IPS-11a (cell line): ENCODE data around the gene GLS2.
"Not testable (repeated sequence)": the region's sequence is repeated elsewhere in the genome, so short reads cannot be mapped to it uniquely, and the experiment has no call there.

Experiments
- H3K4me3 ChIP-seq: one replicate; pipeline ENCODE4 v1.5.1; 2013; ENCODE audit warnings: low read depth, low read length, control low read depth

The GLS2 gene

DNA sequence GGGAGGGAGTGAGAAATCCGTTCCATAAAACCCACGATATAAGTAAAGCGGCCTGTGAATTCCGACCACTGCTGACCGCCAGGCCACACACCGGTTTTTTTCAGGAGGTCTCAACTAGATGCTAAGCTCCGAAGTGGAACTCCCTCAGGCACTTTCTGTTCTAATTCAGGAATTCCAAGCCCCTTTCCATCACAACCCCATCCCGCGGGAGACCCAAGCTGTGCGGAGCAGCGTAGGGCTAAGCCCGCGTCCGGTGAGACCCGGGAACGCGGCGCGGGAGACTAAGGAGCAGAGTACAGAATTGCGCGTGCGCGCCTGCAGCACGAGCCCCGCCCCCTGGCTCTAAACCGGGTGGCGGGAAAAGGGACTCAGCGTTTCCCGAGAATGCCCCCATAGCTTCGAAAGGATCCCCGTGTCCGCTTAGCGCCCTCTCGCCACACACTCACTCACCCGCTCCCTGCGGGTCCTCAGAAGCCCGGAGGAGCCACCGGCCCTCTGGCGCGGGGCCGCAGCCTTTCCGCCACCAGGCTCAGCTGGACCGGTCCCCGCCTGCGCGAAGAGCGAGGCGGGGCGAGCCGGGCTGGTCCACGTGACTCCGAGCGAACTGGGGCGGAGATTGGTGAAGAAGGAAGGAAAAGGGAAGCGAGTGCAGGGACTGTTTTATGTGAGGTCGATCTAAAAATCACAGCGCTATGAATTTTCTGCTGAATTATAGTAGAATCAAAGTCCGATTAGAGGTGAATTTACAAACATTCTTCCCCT, 38.9 kb downstream of the GLS2 start, which contains the start of gene TIMELESS:
TIMELESS (minus strand) TSS at position 567 of the 762 bp plus-strand sequence. CDS start 15,256 bp downstream, outside the sequence.
- H3K4me3 ChIP-seq, result peak within 1 kb of the TSS; percentile 69

DNA sequence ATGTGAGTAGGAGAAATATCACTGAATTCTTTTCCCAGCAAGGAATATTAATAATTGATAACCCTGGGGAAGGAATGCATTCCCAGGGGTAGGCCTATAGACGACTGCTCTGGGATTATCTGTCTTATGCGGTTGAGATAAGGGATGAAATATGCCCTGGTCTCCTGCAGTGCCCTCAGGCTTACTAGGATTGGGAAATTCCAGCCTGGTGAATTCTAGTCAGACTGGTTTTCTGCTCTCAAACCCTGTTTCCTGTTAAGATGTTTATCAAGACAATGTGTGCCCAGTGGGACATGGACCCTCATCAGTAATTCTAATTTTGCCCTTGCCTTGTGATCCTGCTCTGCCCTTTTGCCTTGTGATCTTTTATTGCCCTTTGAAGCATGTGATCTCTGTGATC, 44.8 kb downstream of the GLS2 start:
- not testable (repeated sequence) for H3K4me3 ChIP-seq

DNA sequence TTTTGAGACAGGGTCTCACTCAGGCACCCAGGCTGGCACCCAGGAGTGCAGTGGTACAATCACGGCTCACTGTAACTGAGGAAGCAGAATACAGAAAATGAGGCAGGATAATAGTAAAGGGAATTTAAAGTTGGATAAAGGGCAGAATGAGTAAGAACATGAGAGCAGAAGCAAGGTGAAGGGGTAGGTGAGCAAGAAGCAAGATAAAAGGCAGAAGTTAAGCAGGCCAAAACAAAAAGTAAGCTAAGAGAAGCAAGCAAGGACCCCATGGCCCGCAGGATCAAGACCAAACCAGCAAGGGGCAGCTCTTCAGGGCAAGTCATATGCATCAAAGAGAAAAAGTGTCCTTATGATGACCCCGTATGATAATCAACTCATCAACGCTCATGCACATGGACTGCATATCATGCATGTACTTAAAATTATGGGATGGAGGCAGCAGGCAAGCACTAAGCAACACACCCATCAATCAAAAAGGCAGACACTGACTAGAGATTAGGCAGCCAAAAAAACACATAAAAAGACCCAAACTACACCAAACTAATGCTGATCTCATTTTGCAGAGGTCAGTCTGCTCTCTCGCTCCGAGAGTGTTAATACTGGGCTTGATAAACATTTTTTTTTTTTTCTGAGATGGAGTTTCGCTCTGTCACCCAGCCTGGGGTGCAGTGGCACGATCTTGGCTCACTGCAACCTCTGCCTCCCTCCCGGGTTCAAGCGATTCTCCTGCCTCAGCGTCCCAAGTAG, 50.4 kb downstream of the GLS2 start:
- no peak overlapping the region for H3K4me3 ChIP-seq

DNA sequence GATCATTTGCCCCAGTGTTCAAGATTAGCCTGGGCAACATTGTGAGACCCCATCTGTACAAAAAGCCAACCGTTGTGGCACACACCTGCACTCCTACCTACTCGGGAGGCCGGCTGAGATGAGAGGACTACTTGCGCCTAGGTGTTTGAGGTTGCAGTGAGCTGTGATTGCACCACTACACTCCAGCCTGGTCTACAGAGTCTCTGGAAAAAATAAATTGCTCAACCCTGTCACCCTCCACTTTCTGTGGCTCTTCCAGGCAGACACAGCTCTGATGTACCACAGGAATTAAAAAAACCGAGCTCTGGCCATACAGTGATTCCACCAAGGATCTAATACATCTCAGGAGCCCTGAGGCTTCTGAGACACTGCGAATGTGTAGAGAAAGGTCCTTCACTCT, 53.1 kb downstream of the GLS2 start:
- no peak overlapping the region for H3K4me3 ChIP-seq

DNA sequence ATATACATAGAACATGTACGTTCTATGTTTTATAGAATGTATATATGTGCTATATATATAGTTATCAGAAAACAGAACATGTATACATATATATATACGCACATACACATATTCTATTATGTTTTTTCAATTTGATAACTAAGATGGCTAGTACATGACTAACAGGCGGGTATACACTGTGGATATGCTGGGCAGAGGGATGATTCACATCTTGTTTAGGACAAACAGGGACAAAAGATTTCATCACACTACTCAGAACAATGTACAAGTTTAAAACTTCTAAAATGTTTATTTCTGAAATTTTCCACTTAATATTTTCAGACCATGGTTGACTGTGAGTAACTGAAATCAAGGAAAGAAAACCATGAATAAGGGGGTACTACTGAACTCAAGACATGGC, 56.1 kb downstream of the GLS2 start:
- no peak overlapping the region for H3K4me3 ChIP-seq

DNA sequence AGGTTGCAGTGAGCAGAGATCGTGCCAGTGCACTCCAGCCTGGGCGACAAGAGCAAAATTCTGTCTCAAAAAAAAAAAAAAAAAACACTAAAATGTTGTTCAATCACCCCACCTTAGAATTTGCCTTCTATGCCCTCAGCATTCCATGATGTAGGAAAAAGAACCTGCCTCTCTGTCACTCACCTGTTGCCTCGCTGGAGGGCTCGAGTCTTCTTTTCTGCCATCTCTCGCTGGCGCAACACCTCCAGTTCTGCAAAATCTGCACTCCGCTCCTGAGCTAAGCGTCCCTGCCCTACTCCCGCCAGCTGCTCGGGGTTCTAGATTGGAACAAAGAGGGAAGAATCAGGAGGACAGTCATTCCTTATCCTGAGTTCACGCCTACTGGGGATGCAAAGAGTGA, 56.7 kb downstream of the GLS2 start:
- no peak overlapping the region for H3K4me3 ChIP-seq

DNA sequence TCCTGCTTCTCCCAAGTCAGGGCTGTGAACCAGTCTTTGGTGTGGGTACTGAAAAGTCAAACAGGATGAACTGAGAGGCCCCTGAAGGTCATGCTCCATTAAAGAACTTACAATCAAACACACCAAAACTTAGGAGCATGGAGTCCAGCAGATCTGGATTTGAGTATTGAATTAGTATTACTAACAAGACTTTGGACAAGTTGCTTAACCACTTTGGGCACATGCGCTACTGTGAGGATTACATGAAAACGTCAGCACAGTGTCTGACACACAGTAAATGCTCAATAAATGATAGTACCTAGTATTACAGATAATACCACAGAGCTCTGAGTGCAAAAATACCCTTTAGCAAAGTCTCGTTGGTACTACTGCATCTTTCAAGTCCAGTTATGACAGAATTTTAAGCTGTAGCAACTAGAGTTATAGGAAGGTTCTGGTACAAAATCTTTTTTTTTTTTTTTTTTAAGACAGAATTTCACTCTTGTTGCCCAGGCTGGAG, 62.0 kb downstream of the GLS2 start:
- H3K4me3 ChIP-seq, result no peak overlapping the region

DNA sequence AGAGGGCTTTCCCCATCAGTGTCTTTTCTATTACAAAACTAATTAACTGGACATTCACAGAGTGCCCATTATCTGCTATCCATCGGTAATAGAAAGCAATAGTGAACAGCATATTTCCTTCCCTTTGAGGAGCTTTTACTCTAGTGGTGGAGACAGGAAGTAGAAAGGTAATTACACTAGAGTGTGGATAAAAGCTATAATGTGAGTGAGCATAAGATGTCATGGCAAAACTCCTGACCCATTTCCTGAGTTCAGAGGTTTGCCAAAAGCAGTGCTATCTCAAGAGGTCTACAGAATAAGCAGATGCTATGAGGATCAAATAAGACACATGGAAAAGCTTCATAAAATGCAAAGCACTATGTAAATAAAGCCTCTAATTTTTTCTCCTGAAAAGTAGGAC, 62.8 kb downstream of the GLS2 start:
- H3K4me3 ChIP-seq, result no peak overlapping the region
